GM21528 (cell line): ENCODE data around the gene CCDC112.
"Not testable (repeated sequence)": the region's sequence is repeated elsewhere in the genome, so short reads cannot be mapped to it uniquely, and the experiment has no call there.

Source experiments
- ATAC-seq: cut with Tn5 transposase; IDR thresholded peaks from one replicate; pipeline ENCODE4 v1.9.1; 2021; ENCODE audit warnings: mild to moderate bottlenecking, moderate library complexity; ENCODE audit not compliant: unreplicated experiment, low FRiP score

The CCDC112 gene

GRCh38 chr5:115296124-115297022 lies at the start of gene CCDC112:
CCDC112 (minus strand) TSS chr5:115296654; CDS start chr5:115296543, 111 bp downstream.
- peak; percentile 83 for ATAC-seq

GRCh38 chr5:115345344-115345743 lies 48.9 kb upstream of the CCDC112 start:
- ATAC-seq: no peak

- ATAC-seq: no peak
Observed at GRCh38 chr5:115343855-115344254, 47.4 kb upstream of the CCDC112 start.

- no peak for ATAC-seq
Observed at GRCh38 chr5:115342590-115343377, 46.3 kb upstream of the CCDC112 start.

- no peak for ATAC-seq
Observed at GRCh38 chr5:115341745-115342144, 45.3 kb upstream of the CCDC112 start.

- no peak for ATAC-seq
Observed at GRCh38 chr5:115338851-115339250, 42.4 kb upstream of the CCDC112 start.

- no peak for ATAC-seq
Observed at GRCh38 chr5:115337882-115338281, 41.4 kb upstream of the CCDC112 start.

GRCh38 chr5:115336964-115337363 lies 40.5 kb upstream of the CCDC112 start:
- ATAC-seq: no peak

- no peak for ATAC-seq
Observed at GRCh38 chr5:115336201-115336720, 39.8 kb upstream of the CCDC112 start.

GRCh38 chr5:115335301-115335700 lies 38.8 kb upstream of the CCDC112 start:
- ATAC-seq: no peak

GRCh38 chr5:115333164-115333563 lies 36.7 kb upstream of the CCDC112 start:
- no peak for ATAC-seq

- ATAC-seq: no peak
Observed at GRCh38 chr5:115330830-115331229, 34.4 kb upstream of the CCDC112 start.

- ATAC-seq: no peak
Observed at GRCh38 chr5:115329475-115329874, 33.0 kb upstream of the CCDC112 start.

GRCh38 chr5:115328617-115329274 lies 32.3 kb upstream of the CCDC112 start:
- not testable (repeated sequence) for ATAC-seq

GRCh38 chr5:115325296-115325959 lies 29.0 kb upstream of the CCDC112 start:
- no peak for ATAC-seq

- no peak for ATAC-seq
Observed at GRCh38 chr5:115324021-115324420, 27.6 kb upstream of the CCDC112 start.

- no peak for ATAC-seq
Observed at GRCh38 chr5:115322729-115323128, 26.3 kb upstream of the CCDC112 start.

GRCh38 chr5:115321309-115321708 lies 24.9 kb upstream of the CCDC112 start:
- ATAC-seq: no peak

GRCh38 chr5:115320515-115320914 lies 24.1 kb upstream of the CCDC112 start:
- no peak for ATAC-seq

GRCh38 chr5:115320006-115320405 lies 23.6 kb upstream of the CCDC112 start:
- no peak for ATAC-seq
